ENCODE data around the gene PCBP3. TPM values are rescaled to one million over a fixed set of nuclear protein-coding genes. Genes with fewer than 3 reads are reported as not detected.

Gene PCBP3
- total and polyA plus RNA-seq, 2 donors (not counting 3 experiments of a cell fraction or from before 2014, with no cell fraction given), result 0.06 to 1.1 TPM

GRCh38 chr21:45823100-45823681 is 179.7 kb downstream of the PCBP3 start:
- FAIRE-seq, result no peak

More at GRCh38 chr21:45823100-45823681, 179.7 kb downstream of the PCBP3 start:
- Histone ChIP-seq H3K79me2 (ENCODE audit: control insufficient read depth, insufficient read depth, low read length) (no peaks in the 10 kb centered on the region), H3K9me1 (replicated peaks; ENCODE audit: control insufficient read depth, extremely low read depth, insufficient read depth, low read length) (no peaks in the 10 kb centered on the region), H4K20me1 (replicated peaks; ENCODE audit: control insufficient read depth, extremely low read depth, insufficient read depth, low read length) (no peaks in the 10 kb centered on the region), H3K36me3 (ENCODE audit: control insufficient read depth in 2 of 2, extremely low read depth in 1 of 2, insufficient read depth in 2 of 2, low read length in 2 of 2) (no peaks in the 10 kb centered on the region), H3K4me2 (ENCODE audit: insufficient read depth, low read length) (no peak overlapping the region), H3K9me3 (replicated peaks; ENCODE audit: control insufficient read depth, insufficient read depth, low read length) (no peaks in the 10 kb centered on the region), H3K4me1 (ENCODE audit: control insufficient read depth, extremely low read depth, insufficient read depth, low read length) (no peaks in the 10 kb centered on the region), H3K27ac (ENCODE audit: insufficient read depth, low read depth, low read length) (no peak overlapping the region), H3K4me3 (replicated peaks in 1 of 3; ENCODE audit: insufficient read depth in 1 of 3, low read depth in 1 of 3, low read length in 3 of 3) (no peak overlapping the region), H2AFZ (ENCODE audit: low read depth, low read length) (no peak overlapping the region), H3K9ac (replicated peaks; ENCODE audit: extremely low read depth, insufficient read depth, low read length) (no peak overlapping the region), H3K27me3 (ENCODE audit: control insufficient read depth in 2 of 2, insufficient read depth in 2 of 2, low read length in 2 of 2) (peaks cover 3 to 4% of the 10 kb centered on the region in 2 experiments)
- ChIA-PET POLR2A (no interaction called here), CTCF (no interaction called here)
- intact Hi-C loops (cut with micrococcal nuclease), result loop anchor here (5.0 kb wide), 2 partner anchors 531 to 876 kb away; no protein-coding TSS in a partner anchor
- BruUV-seq (replicated peaks), result no TSS peak
- dilution Hi-C loops (cut with MboI; ENCODE audit: extremely low pct_ligation_motif_present, low sequenced_read_pairs), result no loop called here
- DNase-seq (ENCODE audit: low read depth, low spot score), result no peak
- TF ChIP-seq EZH2 (IDR thresholded peaks at IDR 0.05; ENCODE audit: borderline replicate concordance, low read depth, low read length, severe bottlenecking) (no peak), JUN (IDR thresholded peaks at IDR 0.05; ENCODE audit: borderline replicate concordance, insufficient read depth, insufficient read length, low read depth) (no peak), MYC (IDR thresholded peaks at IDR 0.05; ENCODE audit: low read depth, low read length) (no peak), POLR2AphosphoS5 (IDR thresholded peaks at IDR 0.05; ENCODE audit: insufficient read depth, low read depth, low read length) (no peak), MAX (IDR thresholded peaks at IDR 0.05; ENCODE audit: insufficient read depth, insufficient read length) (no peak), POLR2A (IDR thresholded peaks at IDR 0.05; ENCODE audit: low read depth, low read length) (no peak), FOS (IDR thresholded peaks at IDR 0.05; ENCODE audit: borderline replicate concordance, insufficient read depth, low read length) (no peak), GATA2 (IDR thresholded peaks at IDR 0.05; ENCODE audit: insufficient read depth, insufficient read length, low read depth, low read length) (no peak), CTCF (IDR thresholded peaks at IDR 0.05; ENCODE audit: extremely low read depth in 1 of 2, insufficient read depth in 1 of 2, low read depth in 1 of 2, low read length in 2 of 2) (no peak)

All from endothelial cell of umbilical vein (primary cell).